GM12878 (cell line): ENCODE data around the gene NFE2L2.

ENCODE experiments used
- CEBPB ChIP-seq, 2 experiments: fragments of 150-350 bp in 1 of 2; IDR thresholded peaks; 2 replicates each; pipeline ENCODE4 v1.6.1; 2012 to 2014; ENCODE audit warnings: low read depth in 2 of 2, low read length in 2 of 2, borderline replicate concordance in 1 of 2, inconsistent platforms in 1 of 2
- EGR1 ChIP-seq, 2 experiments: IDR thresholded peaks; 1 replicate in 1 of 2; 2 replicates in 1 of 2; pipeline ENCODE4 v1.6.1; 2011 to 2012; ENCODE audit warnings: low read depth in 2 of 2, low read length in 2 of 2, borderline replicate concordance in 1 of 2, mild to moderate bottlenecking in 1 of 2, moderate library complexity in 1 of 2
- EZH2 ChIP-seq: IDR thresholded peaks from 2 replicates; pipeline ENCODE4 v1.6.1; 2012; ENCODE audit warnings: low read depth, mild to moderate bottlenecking, control low read depth, inconsistent platforms, low read length, borderline replicate concordance; ENCODE audit not compliant: control insufficient read depth
- MYC ChIP-seq: IDR thresholded peaks from 2 replicates; pipeline ENCODE4 v1.6.1; 2011; ENCODE audit warnings: mild to moderate bottlenecking, low read length, moderate library complexity, inconsistent platforms; ENCODE audit not compliant: insufficient read depth, insufficient replicate concordance, insufficient read length, severe bottlenecking
- SKIL ChIP-seq: fragments of 450-650 bp; IDR thresholded peaks from 2 replicates; pipeline ENCODE4 v1.6.1; 2017; ENCODE audit warnings: mild to moderate bottlenecking, low read depth, inconsistent platforms; ENCODE audit not compliant: poor library complexity, severe bottlenecking
- SRF ChIP-seq, 2 experiments: IDR thresholded peaks; 2 replicates each; pipeline ENCODE4 v1.6.1; 2011; ENCODE audit warnings: low read depth in 2 of 2, low read length in 2 of 2, mild to moderate bottlenecking in 1 of 2, moderate library complexity in 1 of 2
- TARDBP ChIP-seq: IDR thresholded peaks from 2 replicates; pipeline ENCODE4 v1.6.1; 2016; ENCODE audit warnings: borderline replicate concordance
- ZBTB11 ChIP-seq: fragments of 450-650 bp; formaldehyde crosslinking; IDR thresholded peaks from 2 replicates; pipeline ENCODE4 v1.5.0; 2022; ENCODE audit warnings: mild to moderate bottlenecking, missing genetic modification characterization
- ZZZ3 ChIP-seq: IDR thresholded peaks from 2 replicates; pipeline ENCODE4 v1.6.1; 2011; ENCODE audit warnings: low read depth; ENCODE audit not compliant: control insufficient read depth, insufficient read length
- TF ChIP-seq, protein P1 (sequence below), 3 experiments: IDR thresholded peaks in 2 of 3; conservative IDR thresholded peaks in 1 of 3; 2 replicates each; pipeline ENCODE4 v1.5.1; 2011; ENCODE audit warnings: low read depth in 3 of 3, low read length in 3 of 3, mild to moderate bottlenecking in 3 of 3, control low read depth in 2 of 3, moderate library complexity in 2 of 3, inconsistent platforms in 1 of 3, mixed read lengths in 1 of 3; ENCODE audit not compliant: control insufficient read depth in 2 of 3, insufficient read depth in 1 of 3; ENCODE audit errors: extremely low read depth in 1 of 3

- TF ChIP-seq SKIL, result no peak
- no peak for TF ChIP-seq MYC
- TF ChIP-seq, protein P1, sequence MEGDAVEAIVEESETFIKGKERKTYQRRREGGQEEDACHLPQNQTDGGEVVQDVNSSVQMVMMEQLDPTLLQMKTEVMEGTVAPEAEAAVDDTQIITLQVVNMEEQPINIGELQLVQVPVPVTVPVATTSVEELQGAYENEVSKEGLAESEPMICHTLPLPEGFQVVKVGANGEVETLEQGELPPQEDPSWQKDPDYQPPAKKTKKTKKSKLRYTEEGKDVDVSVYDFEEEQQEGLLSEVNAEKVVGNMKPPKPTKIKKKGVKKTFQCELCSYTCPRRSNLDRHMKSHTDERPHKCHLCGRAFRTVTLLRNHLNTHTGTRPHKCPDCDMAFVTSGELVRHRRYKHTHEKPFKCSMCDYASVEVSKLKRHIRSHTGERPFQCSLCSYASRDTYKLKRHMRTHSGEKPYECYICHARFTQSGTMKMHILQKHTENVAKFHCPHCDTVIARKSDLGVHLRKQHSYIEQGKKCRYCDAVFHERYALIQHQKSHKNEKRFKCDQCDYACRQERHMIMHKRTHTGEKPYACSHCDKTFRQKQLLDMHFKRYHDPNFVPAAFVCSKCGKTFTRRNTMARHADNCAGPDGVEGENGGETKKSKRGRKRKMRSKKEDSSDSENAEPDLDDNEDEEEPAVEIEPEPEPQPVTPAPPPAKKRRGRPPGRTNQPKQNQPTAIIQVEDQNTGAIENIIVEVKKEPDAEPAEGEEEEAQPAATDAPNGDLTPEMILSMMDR (IDR thresholded peaks at IDR 0.05 in 2 of 3, conservative IDR thresholded peaks at IDR 0.05 in 1 of 3; ENCODE audit: control insufficient read depth in 2 of 3, extremely low read depth in 1 of 3, insufficient read depth in 1 of 3, low read depth in 3 of 3, low read length in 3 of 3), result no peak
- no peak for TF ChIP-seq EGR1 (IDR thresholded peaks at IDR 0.05; ENCODE audit: borderline replicate concordance in 1 of 2, low read depth in 2 of 2, low read length in 2 of 2)
- no peak for TF ChIP-seq ZBTB11 (CRISPR knock-in tag)
- no peak for TF ChIP-seq ZZZ3
- TF ChIP-seq SRF (IDR thresholded peaks at IDR 0.05; ENCODE audit: low read depth in 2 of 2, low read length in 2 of 2), result no peak
- no peak for TF ChIP-seq CEBPB (IDR thresholded peaks at IDR 0.05; ENCODE audit: borderline replicate concordance in 1 of 2, low read depth in 2 of 2, low read length in 2 of 2)
- TF ChIP-seq TARDBP, result no peak
- no peak for TF ChIP-seq EZH2
Observed at GRCh38 chr2:177262092-177262491, 2.4 kb downstream of the NFE2L2 start.
